Measurements from ENCODE around the gene OSGEP.

The OSGEP gene

DNA sequence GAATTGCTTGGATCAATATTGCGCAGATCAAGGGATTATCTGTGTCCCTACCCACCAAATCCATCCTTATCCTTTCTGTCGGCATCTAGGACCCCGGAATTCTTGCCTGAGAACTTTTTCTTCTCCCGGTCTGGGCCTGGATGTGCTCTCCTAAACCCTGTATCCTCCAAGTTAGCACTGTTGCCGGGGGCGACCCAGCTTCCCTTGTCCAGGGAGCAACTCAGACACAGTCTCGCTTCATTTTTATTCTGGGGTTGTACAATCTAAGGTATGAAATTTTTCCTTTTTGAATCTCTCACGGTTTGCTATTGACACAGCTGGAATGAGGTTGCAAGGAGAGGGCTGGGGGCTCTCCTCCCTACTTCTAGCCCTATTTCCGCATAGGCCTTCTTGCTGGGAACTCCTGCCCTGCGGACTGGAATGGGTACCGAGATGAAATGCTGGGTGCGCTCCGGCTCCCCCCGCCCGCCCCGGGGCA, 14.2 kb upstream of the OSGEP start:
- no peak for TF ChIP-seq EGR1 (IDR thresholded peaks at IDR 0.05)
- no peak for TF ChIP-seq FOXM1 (IDR thresholded peaks at IDR 0.05; ENCODE audit: borderline replicate concordance, low read depth)
- no peak for TF ChIP-seq EP300 (IDR thresholded peaks at IDR 0.05; ENCODE audit: borderline replicate concordance)
- TF ChIP-seq, protein P1, sequence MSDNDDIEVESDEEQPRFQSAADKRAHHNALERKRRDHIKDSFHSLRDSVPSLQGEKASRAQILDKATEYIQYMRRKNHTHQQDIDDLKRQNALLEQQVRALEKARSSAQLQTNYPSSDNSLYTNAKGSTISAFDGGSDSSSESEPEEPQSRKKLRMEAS (IDR thresholded peaks at IDR 0.05), result no peak
- TF ChIP-seq ZBTB7A (IDR thresholded peaks at IDR 0.05; ENCODE audit: low read depth), result no peak
- TF ChIP-seq, protein P2, sequence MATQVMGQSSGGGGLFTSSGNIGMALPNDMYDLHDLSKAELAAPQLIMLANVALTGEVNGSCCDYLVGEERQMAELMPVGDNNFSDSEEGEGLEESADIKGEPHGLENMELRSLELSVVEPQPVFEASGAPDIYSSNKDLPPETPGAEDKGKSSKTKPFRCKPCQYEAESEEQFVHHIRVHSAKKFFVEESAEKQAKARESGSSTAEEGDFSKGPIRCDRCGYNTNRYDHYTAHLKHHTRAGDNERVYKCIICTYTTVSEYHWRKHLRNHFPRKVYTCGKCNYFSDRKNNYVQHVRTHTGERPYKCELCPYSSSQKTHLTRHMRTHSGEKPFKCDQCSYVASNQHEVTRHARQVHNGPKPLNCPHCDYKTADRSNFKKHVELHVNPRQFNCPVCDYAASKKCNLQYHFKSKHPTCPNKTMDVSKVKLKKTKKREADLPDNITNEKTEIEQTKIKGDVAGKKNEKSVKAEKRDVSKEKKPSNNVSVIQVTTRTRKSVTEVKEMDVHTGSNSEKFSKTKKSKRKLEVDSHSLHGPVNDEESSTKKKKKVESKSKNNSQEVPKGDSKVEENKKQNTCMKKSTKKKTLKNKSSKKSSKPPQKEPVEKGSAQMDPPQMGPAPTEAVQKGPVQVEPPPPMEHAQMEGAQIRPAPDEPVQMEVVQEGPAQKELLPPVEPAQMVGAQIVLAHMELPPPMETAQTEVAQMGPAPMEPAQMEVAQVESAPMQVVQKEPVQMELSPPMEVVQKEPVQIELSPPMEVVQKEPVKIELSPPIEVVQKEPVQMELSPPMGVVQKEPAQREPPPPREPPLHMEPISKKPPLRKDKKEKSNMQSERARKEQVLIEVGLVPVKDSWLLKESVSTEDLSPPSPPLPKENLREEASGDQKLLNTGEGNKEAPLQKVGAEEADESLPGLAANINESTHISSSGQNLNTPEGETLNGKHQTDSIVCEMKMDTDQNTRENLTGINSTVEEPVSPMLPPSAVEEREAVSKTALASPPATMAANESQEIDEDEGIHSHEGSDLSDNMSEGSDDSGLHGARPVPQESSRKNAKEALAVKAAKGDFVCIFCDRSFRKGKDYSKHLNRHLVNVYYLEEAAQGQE (IDR thresholded peaks at IDR 0.05; ENCODE audit: low read depth), result no peak
- TF ChIP-seq CREB1 (IDR thresholded peaks at IDR 0.05; ENCODE audit: low read depth), result no peak
- no peak for TF ChIP-seq CEBPB (IDR thresholded peaks at IDR 0.05)
- TF ChIP-seq NFIC (IDR thresholded peaks at IDR 0.05), result no peak
- no peak for TF ChIP-seq RAD21 (IDR thresholded peaks at IDR 0.05; ENCODE audit: low read depth)
- TF ChIP-seq, protein P3, sequence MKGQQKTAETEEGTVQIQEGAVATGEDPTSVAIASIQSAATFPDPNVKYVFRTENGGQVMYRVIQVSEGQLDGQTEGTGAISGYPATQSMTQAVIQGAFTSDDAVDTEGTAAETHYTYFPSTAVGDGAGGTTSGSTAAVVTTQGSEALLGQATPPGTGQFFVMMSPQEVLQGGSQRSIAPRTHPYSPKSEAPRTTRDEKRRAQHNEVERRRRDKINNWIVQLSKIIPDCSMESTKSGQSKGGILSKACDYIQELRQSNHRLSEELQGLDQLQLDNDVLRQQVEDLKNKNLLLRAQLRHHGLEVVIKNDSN (IDR thresholded peaks at IDR 0.05), result no peak
- TF ChIP-seq TCF12 (IDR thresholded peaks at IDR 0.05; ENCODE audit: low read depth), result no peak
- TF ChIP-seq TAF1 (IDR thresholded peaks at IDR 0.05; ENCODE audit: low read depth), result no peak
- no peak for TF ChIP-seq YY1 (IDR thresholded peaks at IDR 0.05; ENCODE audit: low read depth)
- no peak for TF ChIP-seq TEAD4 (IDR thresholded peaks at IDR 0.05)

DNA sequence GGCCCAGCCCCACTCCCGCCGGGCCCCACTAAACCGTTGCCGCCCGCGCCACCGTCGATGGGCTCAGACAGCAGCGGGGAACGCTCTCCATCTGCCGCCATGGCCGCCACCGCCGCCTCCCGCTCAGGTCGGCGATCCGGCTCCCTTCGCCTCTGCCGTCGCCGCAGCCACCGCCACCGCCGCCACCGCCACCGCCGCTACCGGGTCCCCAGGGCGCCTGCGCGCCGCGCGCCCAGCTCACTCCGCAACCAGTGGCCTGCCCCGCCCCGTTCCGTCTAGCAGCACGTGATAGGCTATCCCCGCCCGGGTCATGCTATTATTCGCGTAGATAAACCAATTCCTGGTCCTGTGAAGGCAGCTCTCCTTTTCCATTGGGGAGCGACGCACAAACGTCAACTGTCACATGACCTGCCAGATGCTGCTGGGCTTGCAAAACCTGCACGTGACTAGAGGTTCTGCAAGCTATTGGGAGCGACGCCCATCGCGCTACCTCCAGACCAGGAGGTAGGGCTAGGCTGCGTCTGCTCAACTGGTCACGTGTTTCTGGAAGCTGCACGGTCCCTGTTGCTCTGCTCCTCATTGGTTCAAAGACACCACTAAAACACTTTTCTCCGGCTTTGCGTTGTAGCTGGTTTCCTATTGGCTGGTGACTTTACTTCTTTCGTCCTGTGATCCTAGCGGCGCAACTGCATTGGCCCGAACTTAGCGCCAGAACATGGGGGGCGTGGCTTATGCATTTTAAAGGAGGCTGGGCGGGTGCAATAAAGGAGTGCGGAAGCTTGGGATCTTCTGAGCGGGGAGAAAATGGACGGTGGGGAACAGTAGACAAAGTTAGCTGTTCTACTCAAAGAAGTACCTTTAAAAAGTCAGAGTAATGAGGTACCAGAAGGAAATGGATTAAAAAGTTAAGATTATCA, 6.9 kb upstream of the OSGEP start, which contains the start of gene PIP4P1:
TSS of gene PIP4P1 (minus strand) at position 210 of the 917 bp plus-strand sequence. CDS start at position 101, 109 bp downstream.
- TF ChIP-seq FOXM1 (IDR thresholded peaks at IDR 0.05; ENCODE audit: borderline replicate concordance, low read depth), result peak; percentile 85
- TF ChIP-seq CREB1 (IDR thresholded peaks at IDR 0.05; ENCODE audit: low read depth), result peak; percentile 56
- no peak for TF ChIP-seq NFIC (IDR thresholded peaks at IDR 0.05)
- peak; percentile 16; the same call in 1 of the 2 replicates for TF ChIP-seq EP300 (IDR thresholded peaks at IDR 0.05; ENCODE audit: borderline replicate concordance)
- peak; percentile 22; the same call in 1 of the 2 replicates for TF ChIP-seq TAF1 (IDR thresholded peaks at IDR 0.05; ENCODE audit: low read depth)
- TF ChIP-seq CEBPB (IDR thresholded peaks at IDR 0.05), result peak; percentile 86
- TF ChIP-seq TCF12 (IDR thresholded peaks at IDR 0.05; ENCODE audit: low read depth), result peak; percentile 49; the same call in 1 of the 2 replicates
- TF ChIP-seq, protein P2 (IDR thresholded peaks at IDR 0.05; ENCODE audit: low read depth), result no peak
- peak; percentile 50 for TF ChIP-seq YY1 (IDR thresholded peaks at IDR 0.05; ENCODE audit: low read depth)
- no peak for TF ChIP-seq RAD21 (IDR thresholded peaks at IDR 0.05; ENCODE audit: low read depth)
- TF ChIP-seq, protein P3 (IDR thresholded peaks at IDR 0.05), result peak; percentile 99
- TF ChIP-seq EGR1 (IDR thresholded peaks at IDR 0.05), result no peak
- TF ChIP-seq ZBTB7A (IDR thresholded peaks at IDR 0.05; ENCODE audit: low read depth), result no peak
- TF ChIP-seq, protein P1 (IDR thresholded peaks at IDR 0.05), result peak; percentile 97
- TF ChIP-seq TEAD4 (IDR thresholded peaks at IDR 0.05), result no peak

DNA sequence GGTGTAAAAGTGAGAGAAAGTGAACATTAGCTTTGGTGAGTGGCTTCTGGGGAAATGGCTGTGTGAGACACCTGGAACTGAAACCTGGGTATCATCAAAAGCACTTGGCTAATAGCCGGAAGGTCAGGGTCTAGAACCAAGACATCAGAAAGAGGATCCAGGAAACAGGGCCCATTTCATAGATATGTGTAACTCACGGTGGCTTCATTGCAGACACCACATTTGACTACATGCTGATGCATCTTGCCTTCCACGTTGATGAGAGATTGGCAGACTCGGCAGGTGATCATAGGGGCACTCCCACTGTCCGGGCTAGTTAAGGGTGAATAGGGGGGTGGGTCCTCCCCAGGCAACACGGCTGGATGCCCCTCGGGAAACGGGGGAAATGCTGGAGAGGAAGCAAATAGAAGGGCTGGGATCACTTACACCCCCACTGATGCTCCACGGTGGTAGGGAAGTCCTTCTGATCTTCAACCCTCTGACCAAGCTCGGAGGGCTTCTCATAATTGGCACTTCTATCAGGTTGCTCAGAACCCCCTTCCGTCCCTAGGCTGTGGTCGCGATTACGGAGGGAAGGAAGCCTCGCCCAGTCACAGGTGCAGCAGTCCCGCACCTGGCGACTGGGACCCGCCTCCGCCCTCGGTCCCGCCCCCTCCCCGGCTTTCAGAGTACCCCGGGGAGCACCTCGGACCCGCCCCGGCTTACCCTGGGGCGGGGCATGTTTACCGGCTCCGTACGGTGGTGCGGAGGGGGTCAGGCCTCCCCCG, 6.0 kb upstream of the OSGEP start:
- TF ChIP-seq NFIC (IDR thresholded peaks at IDR 0.05) (no peak), CREB1 (IDR thresholded peaks at IDR 0.05; ENCODE audit: low read depth) (no peak), TEAD4 (IDR thresholded peaks at IDR 0.05) (no peak), FOXM1 (IDR thresholded peaks at IDR 0.05; ENCODE audit: borderline replicate concordance, low read depth) (no peak), ZBTB7A (IDR thresholded peaks at IDR 0.05; ENCODE audit: low read depth) (no peak), YY1 (IDR thresholded peaks at IDR 0.05; ENCODE audit: low read depth) (no peak), EP300 (IDR thresholded peaks at IDR 0.05; ENCODE audit: borderline replicate concordance) (no peak), TCF12 (IDR thresholded peaks at IDR 0.05; ENCODE audit: low read depth) (no peak)
- TF ChIP-seq, protein P3 (IDR thresholded peaks at IDR 0.05), result no peak
- TF ChIP-seq, protein P1 (IDR thresholded peaks at IDR 0.05), result no peak
